HuH-7 (cell line): Measurements from ENCODE around the gene RAET1L.
A peak's percentile ranks its signal among the peaks of the same experiment; 100 is the strongest.
"Not testable (repeated sequence)": the region's sequence is repeated elsewhere in the genome, so short reads cannot be mapped to it uniquely, and the experiment has no call there.

Experiments used
- DNase-seq: peaks from one replicate; pipeline ENCODE4 v3.0.0; 2011; ENCODE audit warnings: low spot score

The RAET1L gene

GRCh38 chr6:150016324-150017185 lies 8.8 kb downstream of the RAET1L start:
- peak; percentile 81 for DNase-seq

- not testable (repeated sequence) for DNase-seq
Measured at GRCh38 chr6:150015281-150016001, 9.9 kb downstream of the RAET1L start.

GRCh38 chr6:150014623-150015280 lies 10.6 kb downstream of the RAET1L start:
- not testable (repeated sequence) for DNase-seq

GRCh38 chr6:150013785-150014622 lies 11.3 kb downstream of the RAET1L start:
- DNase-seq = not testable (repeated sequence)

- not testable (repeated sequence) for DNase-seq
Measured at GRCh38 chr6:150012846-150013784, 12.2 kb downstream of the RAET1L start.

- DNase-seq = no peak
Measured at GRCh38 chr6:150008588-150008987, 16.7 kb downstream of the RAET1L start.

- DNase-seq = peak; percentile 84
Measured at GRCh38 chr6:150006961-150007464, 18.3 kb downstream of the RAET1L start.

- no peak for DNase-seq
Measured at GRCh38 chr6:150005761-150006651, 19.3 kb downstream of the RAET1L start.

- DNase-seq = peak; percentile 99
Measured at GRCh38 chr6:150004783-150005717, 20.3 kb downstream of the RAET1L start.

- no peak for DNase-seq
Measured at GRCh38 chr6:150004101-150004782, 21.1 kb downstream of the RAET1L start.

GRCh38 chr6:150003599-150003998 lies 21.7 kb downstream of the RAET1L start:
- not testable (repeated sequence) for DNase-seq

- no peak for DNase-seq
Measured at GRCh38 chr6:150002710-150003109, 22.6 kb downstream of the RAET1L start.

- no peak for DNase-seq
Measured at GRCh38 chr6:150001295-150002008, 23.9 kb downstream of the RAET1L start.

- no peak for DNase-seq
Measured at GRCh38 chr6:149999636-150000035, 25.7 kb downstream of the RAET1L start.

GRCh38 chr6:149995971-149996370 lies 29.4 kb downstream of the RAET1L start:
- no peak for DNase-seq

- DNase-seq = no peak
Measured at GRCh38 chr6:149995235-149995750, 30.0 kb downstream of the RAET1L start.

- DNase-seq = no peak
Measured at GRCh38 chr6:149991838-149992237, 33.5 kb downstream of the RAET1L start.
